Right lung (tissue), 5 donors: Measurements from ENCODE around the gene ZSWIM8. TPM values are rescaled to one million over a fixed set of nuclear protein-coding genes. Genes with fewer than 3 reads are reported as not detected.

ENCODE experiments used
- DNase-seq, 2 donors: peaks; one replicate each; pipeline ENCODE4 v3.0.0-alpha.2; 2013
- polyA plus RNA-seq, 5 donors: library from polyadenylated mRNA; unstranded; fragments of 120-200 nt; gene quantifications; one replicate each; pipeline versions ENCODE4 v1.2.1 to v1.2.3, GENCODE V29; 2013; ENCODE audit warnings: inconsistent platforms in 1 of 5, low replicate concordance in 1 of 5; ENCODE audit not compliant: insufficient read length in 5 of 5, insufficient read depth in 1 of 5

Gene ZSWIM8
- polyA plus RNA-seq, 5 donors, result 80.0 to 103 (median 96.9) TPM

DNA sequence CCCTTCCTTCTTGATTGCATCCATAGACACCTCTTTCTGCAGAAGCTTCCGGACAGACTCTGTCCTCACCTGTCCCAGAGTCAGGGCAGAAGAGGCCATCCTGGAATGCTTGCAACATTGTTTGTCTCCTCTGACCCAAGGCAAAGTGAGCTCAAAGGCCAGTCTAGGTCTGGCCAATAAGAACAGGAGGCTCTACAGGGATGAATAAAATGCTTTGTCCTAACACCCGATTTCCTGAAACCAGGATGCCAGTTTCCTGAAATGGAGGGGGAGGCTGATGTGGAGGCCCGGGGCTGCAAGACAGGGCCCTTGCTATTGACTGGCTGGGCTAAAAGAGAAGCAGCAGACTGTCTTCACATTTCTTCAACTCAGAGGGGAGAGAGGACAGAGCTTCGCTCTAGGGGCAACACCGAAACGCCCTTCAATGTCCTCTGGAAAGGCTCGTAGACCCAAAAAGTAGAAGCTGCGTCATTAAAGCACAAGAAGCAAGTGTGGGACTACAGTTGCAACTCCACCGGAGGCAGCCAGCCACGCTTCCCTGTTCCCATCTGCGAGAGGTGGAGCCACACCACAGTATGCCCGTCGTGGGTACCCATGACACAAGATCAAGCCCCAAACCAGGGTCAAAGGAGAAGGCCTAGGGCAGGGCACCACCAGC lies 55.1 kb downstream of the ZSWIM8 start:
- no peak for DNase-seq

DNA sequence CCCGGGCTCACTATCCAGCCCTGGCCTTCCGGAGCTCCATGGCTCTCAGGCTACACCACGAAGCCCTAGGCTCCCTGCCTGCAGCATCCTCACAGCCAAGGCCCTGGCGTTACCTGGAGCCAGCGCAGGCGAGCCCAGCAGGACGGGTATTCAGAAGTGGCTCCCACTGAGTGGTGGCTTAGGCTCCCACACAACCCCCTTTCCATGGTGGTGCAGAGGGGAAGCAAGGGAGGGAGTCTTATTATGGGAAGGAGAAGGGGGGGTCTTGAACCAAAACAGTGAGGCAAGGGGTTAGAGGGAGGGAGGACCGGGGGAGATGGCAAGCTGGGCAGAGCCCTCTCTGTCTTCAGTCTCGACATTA lies 55.6 kb downstream of the ZSWIM8 start:
- DNase-seq, result no peak

DNA sequence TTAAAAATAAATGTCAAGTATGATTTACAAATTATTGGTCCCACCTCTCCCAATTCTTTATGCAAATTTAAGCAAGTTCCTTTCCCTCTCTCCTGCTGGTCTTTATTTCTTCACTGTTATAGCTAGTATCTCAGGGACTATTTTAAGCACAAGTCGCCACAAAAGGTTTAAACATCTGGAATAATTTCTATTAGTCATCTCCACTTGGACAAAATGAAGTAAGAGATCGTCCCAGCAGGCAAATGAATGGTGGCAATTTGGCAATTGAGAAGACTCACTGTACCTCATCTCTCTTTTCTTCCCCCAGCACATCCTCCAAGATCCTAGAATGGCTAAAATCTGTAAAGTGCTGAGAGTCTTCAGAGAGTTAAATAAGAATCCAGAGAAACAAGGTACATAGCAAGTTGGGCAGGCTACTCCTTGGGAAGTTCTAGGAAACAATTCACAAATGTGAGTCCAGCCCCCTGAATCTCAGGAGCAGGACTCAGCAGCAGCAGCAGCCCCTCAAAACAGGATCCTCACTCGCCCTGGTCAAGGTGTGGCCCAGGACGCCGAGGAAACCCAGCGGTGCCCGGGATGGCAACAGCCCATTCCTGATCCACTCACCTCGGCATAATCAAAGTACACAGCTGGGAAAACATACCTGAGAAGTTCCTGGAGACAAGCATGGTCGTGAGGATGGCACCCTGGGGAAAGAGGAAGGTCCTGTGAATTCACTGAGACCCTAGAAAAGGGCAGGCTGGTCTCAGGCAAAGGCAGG lies 56.3 kb downstream of the ZSWIM8 start:
- DNase-seq, result no peak

DNA sequence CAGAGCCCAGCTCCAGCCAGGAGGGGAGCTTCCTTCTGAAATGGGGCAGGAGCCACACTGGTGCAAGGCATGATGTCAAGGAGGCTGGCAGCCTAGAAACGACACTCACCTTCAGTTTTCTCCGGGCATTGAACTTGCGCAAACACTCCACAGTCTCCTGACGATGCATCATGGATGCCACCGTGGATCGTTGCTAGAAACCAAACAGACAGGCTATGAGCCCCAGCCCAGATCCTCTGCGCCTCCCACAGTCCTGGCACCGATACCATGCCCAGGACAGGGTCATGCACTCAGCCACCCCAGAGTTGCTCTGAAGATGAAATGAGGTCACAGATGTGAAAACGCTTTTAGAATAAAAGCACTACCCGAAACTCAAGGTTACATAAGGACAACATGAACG lies 56.9 kb downstream of the ZSWIM8 start:
- no peak for DNase-seq

DNA sequence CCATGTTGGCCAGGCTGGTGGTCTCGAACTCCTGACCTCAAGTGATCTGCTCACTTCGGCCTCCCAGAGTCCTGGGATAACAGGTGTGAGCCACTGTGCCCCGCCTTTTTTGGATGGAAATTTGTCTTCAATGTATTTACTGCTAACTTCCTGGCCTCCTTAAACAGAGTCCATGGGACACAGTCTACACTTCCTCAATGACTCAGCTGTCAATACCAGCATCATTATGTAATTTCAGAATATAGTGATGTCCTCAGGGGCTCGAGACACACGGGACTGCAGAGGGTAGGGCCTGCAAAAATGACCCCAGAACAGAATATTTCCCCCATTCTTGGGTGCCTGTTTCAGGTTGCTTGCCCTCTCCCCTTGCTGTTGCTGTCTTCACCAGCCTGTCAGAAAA lies 57.9 kb downstream of the ZSWIM8 start:
- DNase-seq, result no peak

DNA sequence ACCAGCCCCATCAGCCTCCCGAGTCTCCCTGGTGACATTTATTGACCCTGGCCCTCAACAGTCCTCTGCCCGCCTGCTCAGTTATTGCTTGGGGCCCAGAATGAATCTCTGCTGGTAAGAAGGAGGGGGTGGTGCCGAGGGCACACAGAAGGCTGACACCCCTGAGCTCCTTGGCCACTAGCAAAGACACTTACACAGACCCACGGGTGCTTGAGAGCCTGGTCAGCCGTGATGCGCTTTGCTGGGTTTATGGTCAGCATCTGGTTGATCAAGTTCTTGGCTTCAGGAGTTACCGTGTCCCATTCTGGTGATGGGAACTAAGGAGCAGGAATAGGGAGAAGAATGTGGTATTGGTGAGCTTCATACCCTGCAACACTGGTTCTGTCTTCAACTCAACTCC lies 61.6 kb downstream of the ZSWIM8 start:
- DNase-seq, result no peak

DNA sequence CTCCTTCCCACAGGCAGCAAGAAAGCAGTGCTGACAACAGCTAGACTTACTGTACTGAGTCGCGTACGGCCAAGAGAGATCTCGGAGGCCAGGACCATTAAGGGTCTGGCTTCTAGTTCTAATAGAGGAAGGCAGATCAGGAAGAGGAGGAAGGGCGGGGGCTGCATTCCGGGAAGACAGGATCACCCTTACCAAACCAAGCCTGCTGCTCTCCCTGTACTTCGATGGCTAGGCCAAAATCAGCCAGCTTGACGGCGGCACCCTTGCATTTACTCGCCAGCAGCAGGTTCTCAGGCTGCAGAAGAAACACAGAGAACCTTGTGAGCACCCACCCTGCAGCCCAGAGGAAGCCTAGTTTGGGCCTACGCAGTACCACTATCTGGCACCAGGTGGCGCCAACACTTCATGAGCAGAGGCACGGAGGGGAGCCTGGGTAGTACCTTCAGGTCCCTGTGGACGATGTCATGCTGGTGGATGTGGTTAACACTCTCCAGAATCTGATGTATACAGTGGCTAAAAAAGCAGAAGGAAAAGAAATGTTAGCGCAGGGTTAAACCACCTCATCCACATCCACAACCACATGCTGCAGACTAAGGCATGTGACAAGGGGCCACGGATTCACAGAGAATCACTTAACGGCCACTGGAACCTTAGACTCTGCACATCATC lies 63.5 kb downstream of the ZSWIM8 start:
- DNase-seq, result peak; percentile 60 to 72

DNA sequence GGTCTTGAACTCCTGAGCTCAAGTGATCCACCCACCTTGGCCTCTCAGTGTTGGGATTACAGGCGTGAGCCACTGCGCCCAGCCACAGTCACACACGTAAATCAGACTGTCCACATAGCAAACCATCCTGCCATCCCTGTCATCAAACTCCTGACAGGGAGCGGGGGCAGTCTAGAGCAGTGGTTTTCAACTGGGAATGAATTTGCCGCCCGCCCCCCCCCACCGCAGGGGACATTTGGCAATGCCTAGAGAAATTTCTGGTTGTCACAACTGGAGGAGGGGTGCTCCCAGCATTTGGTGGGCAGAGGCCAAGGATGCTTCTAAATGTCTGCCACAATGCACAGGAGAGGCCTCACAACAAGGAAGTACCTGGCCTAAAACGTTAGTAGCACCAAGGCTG lies 64.8 kb downstream of the ZSWIM8 start:
- DNase-seq, result no peak

DNA sequence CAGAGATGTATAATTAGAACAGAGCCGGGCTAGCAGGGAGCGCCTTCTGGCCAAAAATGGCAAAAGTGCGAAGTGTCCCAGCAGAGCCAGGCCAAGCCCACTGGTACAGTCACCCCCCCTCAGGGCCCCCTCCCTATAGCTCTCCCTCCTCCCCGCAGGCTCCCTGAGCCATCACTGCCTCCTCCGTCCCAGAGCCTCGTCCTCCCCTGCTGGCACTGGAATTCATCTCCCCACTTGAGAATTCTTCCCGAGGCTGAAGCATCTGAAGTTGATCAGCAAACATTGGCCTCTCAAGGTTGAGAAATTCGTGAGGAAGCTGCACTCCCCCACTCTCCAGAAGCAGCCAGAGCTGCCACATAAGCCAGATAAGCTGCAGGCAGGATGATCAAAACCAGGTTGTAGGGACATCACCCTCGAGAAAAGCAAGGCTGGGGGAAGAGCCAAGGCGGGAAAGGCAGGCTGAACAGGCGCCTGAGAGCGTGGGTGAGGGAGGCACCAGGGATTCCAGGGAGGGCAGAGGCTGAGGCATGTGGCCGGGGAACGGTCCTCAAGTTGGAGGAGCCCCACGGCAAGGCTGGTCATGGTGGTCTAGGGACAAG lies 65.6 kb downstream of the ZSWIM8 start:
- no peak for DNase-seq

Other genes starting within 250 kb of the ZSWIM8 start
- gene USP54, start 194.3 kb upstream of the ZSWIM8 start, polyA plus RNA-seq, result 10 to 100 TPM; 41.6 to 73.0 (median 58.2) TPM
- gene MYOZ1, start 144.1 kb upstream of the ZSWIM8 start, polyA plus RNA-seq, result 10 to 100 TPM in 1 of 5 donors, 1 to 10 TPM in 4; 2.1 to 25.1 (median 3.2) TPM
- gene SYNPO2L, start 129.6 kb upstream of the ZSWIM8 start, polyA plus RNA-seq, result 1 to 10 TPM in 2 of 5 donors, under 1 TPM in 3; 0.63 to 7.6 (median 0.94) TPM
- 10 to 100 TPM; 19.5 to 28.3 (median 26.2) TPM for gene AGAP5, start 87.5 kb upstream of the ZSWIM8 start, polyA plus RNA-seq
- gene SEC24C, start 41.2 kb upstream of the ZSWIM8 start, polyA plus RNA-seq, result 10 to 100 TPM; 57.7 to 69.1 (median 62.5) TPM
- 10 to 100 TPM; 34.7 to 48.8 (median 39.8) TPM for gene CHCHD1, start 3.6 kb upstream of the ZSWIM8 start, polyA plus RNA-seq
- 10 to 100 TPM; 30.7 to 41.8 (median 34.1) TPM for gene NDST2, start 26.0 kb downstream of the ZSWIM8 start, polyA plus RNA-seq
- gene CAMK2G, start 88.9 kb downstream of the ZSWIM8 start, polyA plus RNA-seq, result 10 to 100 TPM; 30.7 to 41.4 (median 34.7) TPM
- gene PLAU, start 125.5 kb downstream of the ZSWIM8 start, polyA plus RNA-seq, result 1 to 10 TPM; 1.3 to 3.2 (median 1.8) TPM
- gene VCL, start 212.5 kb downstream of the ZSWIM8 start, polyA plus RNA-seq, result 100 to 1,000 TPM in 1 of 5 donors, 10 to 100 TPM in 4; 80.0 to 101 (median 96.6) TPM